ENCODE results near the gene IL20. TPM values are rescaled to one million over a fixed set of nuclear protein-coding genes. Genes with fewer than 3 reads are reported as not detected.

IL20 gene
- total RNA-seq, 4 donors from 2014 or later, result not detected

DNA sequence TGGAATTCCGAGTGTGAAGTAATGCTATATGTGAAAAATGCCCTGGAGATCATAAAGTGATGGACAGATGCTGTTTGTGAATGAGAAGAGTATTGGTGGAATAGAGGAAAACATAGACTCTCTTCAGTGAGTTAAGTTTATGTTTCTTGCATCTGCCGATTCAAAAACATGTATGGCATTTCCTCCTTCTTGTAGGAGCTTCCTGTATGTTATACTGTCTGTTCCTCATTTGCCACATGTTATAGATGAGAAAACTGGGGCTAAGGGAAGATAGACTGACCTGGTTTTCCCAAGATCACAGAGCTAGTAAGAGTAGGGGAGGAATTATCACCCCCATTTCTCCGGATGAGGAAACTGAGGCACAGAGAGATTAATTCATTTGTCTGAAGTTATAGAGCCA lies 41.1 kb upstream of the IL20 start:
- no peak for DNase-seq
- TF ChIP-seq POLR2A (IDR thresholded peaks at IDR 0.05), result no peak
- TF ChIP-seq, protein P1, sequence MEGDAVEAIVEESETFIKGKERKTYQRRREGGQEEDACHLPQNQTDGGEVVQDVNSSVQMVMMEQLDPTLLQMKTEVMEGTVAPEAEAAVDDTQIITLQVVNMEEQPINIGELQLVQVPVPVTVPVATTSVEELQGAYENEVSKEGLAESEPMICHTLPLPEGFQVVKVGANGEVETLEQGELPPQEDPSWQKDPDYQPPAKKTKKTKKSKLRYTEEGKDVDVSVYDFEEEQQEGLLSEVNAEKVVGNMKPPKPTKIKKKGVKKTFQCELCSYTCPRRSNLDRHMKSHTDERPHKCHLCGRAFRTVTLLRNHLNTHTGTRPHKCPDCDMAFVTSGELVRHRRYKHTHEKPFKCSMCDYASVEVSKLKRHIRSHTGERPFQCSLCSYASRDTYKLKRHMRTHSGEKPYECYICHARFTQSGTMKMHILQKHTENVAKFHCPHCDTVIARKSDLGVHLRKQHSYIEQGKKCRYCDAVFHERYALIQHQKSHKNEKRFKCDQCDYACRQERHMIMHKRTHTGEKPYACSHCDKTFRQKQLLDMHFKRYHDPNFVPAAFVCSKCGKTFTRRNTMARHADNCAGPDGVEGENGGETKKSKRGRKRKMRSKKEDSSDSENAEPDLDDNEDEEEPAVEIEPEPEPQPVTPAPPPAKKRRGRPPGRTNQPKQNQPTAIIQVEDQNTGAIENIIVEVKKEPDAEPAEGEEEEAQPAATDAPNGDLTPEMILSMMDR (IDR thresholded peaks at IDR 0.05), result no peak
- H3K9me3 ChIP-seq, result no peaks in the 10 kb centered on the region
- H3K27me3 ChIP-seq, result no peaks in the 10 kb centered on the region
- no peaks in the 10 kb centered on the region for H3K4me1 ChIP-seq
- H3K36me3 ChIP-seq, result no peaks in the 10 kb centered on the region
- intact Hi-C loops (cut with DNase I), result no loop called here
- H3K4me3 ChIP-seq (replicated peaks in 1 of 3), result no peak overlapping the region
- H3K27ac ChIP-seq, result no peak overlapping the region
- 67 to 77% methylated on average over 3 of the region's 3 CpGs for WGBS, 2 donors

DNA sequence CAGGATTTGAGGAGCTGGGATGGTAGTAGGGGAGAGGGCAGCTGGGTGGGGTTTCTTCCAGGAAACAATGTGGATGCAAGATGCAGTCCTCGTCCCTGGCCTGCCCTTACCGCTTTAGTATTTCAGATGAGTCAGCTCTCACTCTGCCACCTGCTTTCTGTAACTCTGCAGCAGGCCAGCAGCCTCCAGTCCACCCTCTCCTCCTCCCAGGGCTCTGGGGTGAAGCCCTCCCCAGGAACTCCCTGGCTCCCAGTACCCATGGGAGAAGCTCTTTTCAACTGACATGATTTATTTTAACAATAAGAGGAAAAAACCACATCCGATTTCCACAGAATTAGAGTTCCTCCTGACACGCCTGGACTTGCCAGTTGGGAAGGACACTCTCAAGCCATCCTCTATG lies 39.0 kb upstream of the IL20 start:
- Histone ChIP-seq H3K4me3 (replicated peaks in 1 of 3) (no peak overlapping the region), H3K4me1 (no peaks in the 10 kb centered on the region), H3K36me3 (no peaks in the 10 kb centered on the region), H3K27me3 (no peaks in the 10 kb centered on the region), H3K9me3 (no peaks in the 10 kb centered on the region), H3K27ac (no peak overlapping the region)
- intact Hi-C loops (cut with DNase I), result no loop called here
- DNase-seq, result no peak
- WGBS, 2 donors, result 58 to 73% methylated on average over 4 of the region's 4 CpGs
- no peak for TF ChIP-seq POLR2A (IDR thresholded peaks at IDR 0.05)
- TF ChIP-seq, protein P1 (IDR thresholded peaks at IDR 0.05), result no peak

DNA sequence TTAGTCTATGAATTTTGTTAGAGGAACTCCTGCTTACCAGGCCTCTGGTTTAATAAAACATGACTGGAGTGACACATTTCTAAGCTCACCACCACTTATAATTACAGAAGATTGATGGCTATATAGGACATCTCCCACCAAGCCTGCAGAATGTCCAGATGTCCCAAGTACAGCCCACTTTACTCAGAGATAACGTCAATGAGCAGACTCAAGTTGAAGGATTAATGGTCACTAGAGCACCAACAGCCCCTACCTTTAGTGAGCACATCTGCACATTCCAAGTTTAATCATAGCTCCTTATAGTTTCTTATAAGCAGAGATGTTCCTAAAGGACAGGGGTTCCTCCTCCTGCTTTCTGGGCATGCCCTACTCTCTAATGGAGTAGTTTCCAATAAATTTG lies 37.4 kb upstream of the IL20 start:
- DNase-seq, result no peak
- no peak for TF ChIP-seq POLR2A (IDR thresholded peaks at IDR 0.05)
- TF ChIP-seq, protein P1 (IDR thresholded peaks at IDR 0.05), result no peak
- 100% methylated on average over 1 of the region's 1 CpG for WGBS, 2 donors

DNA sequence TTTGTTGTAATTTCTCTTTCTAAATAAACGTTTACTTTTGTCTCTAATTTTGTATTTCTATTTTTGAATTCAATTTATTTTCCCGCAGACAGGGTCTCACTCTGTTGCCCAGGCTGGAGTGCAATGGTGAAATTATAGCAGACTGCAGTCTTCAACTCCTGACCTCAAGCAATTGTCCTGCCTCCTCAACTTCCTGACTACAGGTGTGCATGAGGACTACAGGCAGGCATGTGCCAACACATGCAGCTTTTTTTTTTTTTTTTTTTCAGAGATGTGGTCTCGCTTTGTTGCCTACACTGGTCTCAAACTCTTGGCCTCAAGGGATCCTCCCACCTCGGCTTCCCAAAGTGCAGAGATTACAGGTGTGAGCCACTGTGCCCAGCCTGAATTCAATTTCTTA lies 36.7 kb upstream of the IL20 start:
- WGBS, 2 donors, result 75 to 76% methylated on average over 4 of the region's 4 CpGs
- H3K36me3 ChIP-seq, result no peaks in the 10 kb centered on the region
- H3K9me3 ChIP-seq, result no peaks in the 10 kb centered on the region

More for the DNA sequence above, 37.4 kb upstream of the IL20 start:
- no peak overlapping the region for H3K27ac ChIP-seq
- H3K4me1 ChIP-seq, result peaks cover 6 to 12% of the 10 kb centered on the region in 2 donors
- no peaks in the 10 kb centered on the region for H3K9me3 ChIP-seq
- intact Hi-C loops (cut with DNase I), result no loop called here
- no peak overlapping the region for H3K4me3 ChIP-seq (replicated peaks in 1 of 3)
- H3K27me3 ChIP-seq, result no peaks in the 10 kb centered on the region
- H3K36me3 ChIP-seq, result no peaks in the 10 kb centered on the region

GRCh38 chr1:206829282-206829681 lies 36.1 kb upstream of the IL20 start:
- WGBS, 2 donors, result 83 to 87% methylated on average over 6 of the region's 6 CpGs
- no peak for DNase-seq
- TF ChIP-seq, protein P1 (IDR thresholded peaks at IDR 0.05), result no peak
- TF ChIP-seq POLR2A (IDR thresholded peaks at IDR 0.05), result no peak
- H3K36me3 ChIP-seq, result no peaks in the 10 kb centered on the region
- H3K27me3 ChIP-seq, result no peaks in the 10 kb centered on the region
- no peak overlapping the region for H3K27ac ChIP-seq
- peaks cover 12 to 24% of the 10 kb centered on the region in 2 donors for H3K4me1 ChIP-seq
- intact Hi-C loops (cut with DNase I), result no loop called here
- H3K4me3 ChIP-seq (replicated peaks in 1 of 3), result no peak overlapping the region
- H3K9me3 ChIP-seq, result no peaks in the 10 kb centered on the region

More for the DNA sequence above, 36.7 kb upstream of the IL20 start:
- DNase-seq, result no peak
- no peak overlapping the region for H3K27ac ChIP-seq
- H3K4me3 ChIP-seq (replicated peaks in 1 of 3), result no peak overlapping the region
- intact Hi-C loops (cut with DNase I), result no loop called here
- H3K4me1 ChIP-seq, result peaks cover 12 to 19% of the 10 kb centered on the region in 2 donors
- H3K27me3 ChIP-seq, result no peaks in the 10 kb centered on the region
- TF ChIP-seq, protein P1 (IDR thresholded peaks at IDR 0.05), result no peak
- TF ChIP-seq POLR2A (IDR thresholded peaks at IDR 0.05), result no peak
